Measurements from ENCODE around the gene NRP1.
"Not testable (repeated sequence)": the region's sequence is repeated elsewhere in the genome, so short reads cannot be mapped to it uniquely, and the experiment has no call there.

Gene NRP1

DNA sequence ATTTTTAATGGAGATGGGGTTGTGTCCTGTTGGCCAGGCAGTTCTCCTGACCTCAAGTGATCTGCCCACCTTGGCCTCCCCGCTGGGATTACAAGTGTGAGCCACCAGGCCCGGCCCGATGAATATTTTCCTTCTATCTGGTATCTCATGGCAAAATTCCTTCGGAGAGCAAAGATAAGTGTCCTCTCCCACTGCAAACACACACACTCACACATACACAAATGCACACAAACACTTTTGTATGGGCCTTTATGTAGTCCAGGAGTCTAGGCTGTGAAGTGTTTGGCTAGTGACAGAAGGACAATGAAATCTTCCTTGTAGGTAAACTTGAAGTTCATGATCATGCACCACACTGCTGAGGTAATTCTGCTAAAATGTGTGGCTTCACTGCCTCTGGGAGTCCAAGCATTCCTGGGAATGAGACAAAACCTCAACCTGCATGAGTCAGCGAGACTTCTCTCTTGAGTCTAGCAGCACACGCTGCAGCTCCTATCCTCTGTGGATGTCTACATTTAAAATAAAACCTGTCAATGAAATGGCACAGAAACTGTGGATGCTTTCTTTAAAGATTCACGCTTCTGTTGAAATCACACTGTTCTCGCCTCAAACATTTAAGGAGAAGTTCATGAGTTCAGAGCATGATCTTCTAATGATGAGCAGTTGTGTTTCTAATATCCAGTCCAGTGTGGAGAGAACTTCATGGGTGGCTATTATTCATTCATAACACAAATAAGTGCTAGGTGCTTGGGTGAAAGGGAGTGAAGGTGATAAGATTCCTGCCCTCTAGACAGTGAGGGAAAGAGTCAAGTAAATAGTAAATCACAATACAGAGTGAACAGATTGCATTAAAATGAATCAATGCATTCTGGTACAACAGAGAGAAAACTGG lies 96.5 kb downstream of the NRP1 start:
- no peak for DNase-seq (ENCODE audit: low read depth in 2 of 2)

DNA sequence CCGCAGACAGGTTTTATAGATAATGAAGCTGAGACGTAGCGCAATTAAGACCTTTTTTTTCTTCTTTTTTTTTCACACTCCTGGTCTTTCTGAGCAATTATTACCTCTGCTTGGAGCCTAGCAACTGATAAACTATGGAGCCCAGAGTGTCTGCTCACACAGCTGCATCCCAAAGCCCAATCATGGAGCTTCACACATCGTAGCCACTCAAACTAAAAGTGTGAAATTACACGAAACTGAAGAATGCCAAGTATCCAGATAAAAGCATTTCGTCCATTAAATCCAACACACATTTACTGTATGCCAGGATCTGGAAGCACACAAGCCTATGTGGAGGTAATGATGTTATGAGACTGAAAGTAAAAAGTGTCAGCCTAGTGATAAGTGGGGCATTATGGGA lies 97.6 kb downstream of the NRP1 start:
- DNase-seq (ENCODE audit: low read depth in 2 of 2): no peak

DNA sequence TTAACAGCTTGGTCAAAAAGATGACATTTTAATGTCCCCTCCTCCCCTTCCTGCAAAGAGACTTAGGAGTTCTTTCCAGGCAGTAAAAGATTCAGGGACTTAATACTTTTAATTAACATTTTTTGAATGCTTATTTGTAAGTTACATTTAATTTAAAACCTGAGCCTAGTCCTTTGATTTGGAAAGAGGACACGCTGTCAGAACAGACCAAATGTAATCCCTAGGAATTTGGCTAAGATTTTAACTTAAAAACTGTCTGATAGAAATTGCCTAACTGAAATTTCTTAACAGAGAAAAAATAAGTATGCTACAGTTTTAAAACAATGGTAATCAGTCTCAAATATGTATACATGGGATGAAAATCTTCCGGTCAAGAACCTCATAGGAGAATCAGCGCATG lies 98.5 kb downstream of the NRP1 start:
- no peak for DNase-seq (ENCODE audit: low read depth in 2 of 2)

DNA sequence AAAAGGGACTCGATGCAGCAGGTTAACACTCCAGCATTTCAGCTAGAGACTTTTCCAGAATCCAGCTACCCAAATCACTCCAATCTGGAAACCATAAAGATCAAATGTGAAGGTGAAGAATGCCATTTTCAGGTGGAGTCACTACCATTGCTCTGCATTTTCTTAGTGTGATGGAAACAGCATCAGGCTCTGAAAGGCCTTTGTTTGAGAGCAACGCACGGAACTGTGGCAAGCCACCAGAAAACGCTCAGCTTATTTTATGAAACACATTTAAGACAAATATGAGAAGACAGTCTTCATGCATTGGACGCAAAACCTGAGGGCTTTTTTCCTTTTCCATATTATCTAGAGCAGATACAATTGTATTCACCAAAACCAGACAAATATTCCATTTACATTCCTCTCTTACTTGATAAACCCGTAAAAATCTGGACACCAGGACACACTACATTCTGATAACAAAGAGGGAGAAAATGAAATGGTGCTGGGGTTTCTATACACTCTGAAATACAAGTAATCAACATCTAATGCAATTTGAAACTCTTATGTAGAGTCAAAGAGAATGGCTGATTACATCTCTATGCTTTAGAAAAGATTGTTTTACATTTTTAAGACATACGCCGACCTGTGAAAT lies 99.1 kb downstream of the NRP1 start:
- no peak for DNase-seq (ENCODE audit: low read depth in 2 of 2)

DNA sequence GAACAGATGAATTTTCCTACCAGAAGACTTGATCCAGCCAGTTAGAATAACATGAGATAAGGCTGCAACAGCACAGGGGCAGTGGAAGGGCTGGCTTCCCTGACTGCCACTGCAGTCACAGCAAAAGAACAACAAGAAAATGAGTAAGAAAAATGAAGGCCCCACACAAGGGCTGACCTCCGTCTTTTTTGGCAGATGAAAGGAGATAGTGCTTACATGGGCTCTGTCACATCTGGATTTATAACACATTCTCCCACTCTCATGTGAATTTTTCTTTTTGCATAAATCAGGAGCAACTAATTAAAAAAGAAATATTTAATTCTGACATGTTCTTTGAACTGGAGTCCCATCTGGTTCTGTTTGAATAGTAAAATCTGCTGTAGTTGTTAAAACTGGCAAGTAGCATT lies 99.6 kb downstream of the NRP1 start:
- no peak for DNase-seq (ENCODE audit: low read depth in 2 of 2)

DNA sequence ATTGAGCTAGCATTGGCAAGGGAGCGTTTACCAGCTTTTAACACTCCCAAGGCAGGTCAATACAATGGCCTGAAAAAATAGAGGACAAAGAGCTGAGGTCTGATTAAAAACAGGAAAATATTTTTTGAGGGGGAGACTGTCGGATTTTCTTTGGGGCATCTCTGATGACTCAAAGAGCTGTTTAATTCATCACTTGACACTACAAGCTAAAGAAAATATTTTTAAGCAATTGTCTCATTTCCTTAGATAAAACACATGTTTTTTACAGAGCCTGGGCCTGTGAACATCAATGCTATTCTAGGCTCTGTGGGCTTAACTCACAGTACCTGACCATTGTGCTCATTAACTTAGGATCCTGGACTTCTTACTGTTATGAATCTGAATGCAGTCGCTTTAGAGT lies 100.8 kb downstream of the NRP1 start:
- DNase-seq (ENCODE audit: low read depth in 2 of 2): no peak

DNA sequence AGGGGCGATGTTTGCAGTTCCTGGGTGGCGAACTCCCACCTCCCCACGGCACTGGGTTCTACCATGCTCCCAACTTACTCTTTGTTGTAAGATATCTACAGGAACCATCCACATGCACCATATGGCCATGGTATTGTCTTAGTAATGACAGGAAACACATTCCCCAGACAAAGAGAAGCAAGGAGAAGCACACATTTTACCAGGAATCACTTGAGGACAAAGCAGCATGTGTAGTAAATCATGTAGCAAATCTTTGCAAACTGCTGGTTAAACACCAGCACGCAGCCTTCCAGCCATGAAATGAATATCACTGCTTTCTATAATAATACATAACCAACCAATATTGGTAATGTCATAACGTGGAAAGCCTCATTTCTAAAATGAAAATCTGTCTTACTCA lies 101.2 kb downstream of the NRP1 start:
- DNase-seq (ENCODE audit: low read depth in 2 of 2): no peak

DNA sequence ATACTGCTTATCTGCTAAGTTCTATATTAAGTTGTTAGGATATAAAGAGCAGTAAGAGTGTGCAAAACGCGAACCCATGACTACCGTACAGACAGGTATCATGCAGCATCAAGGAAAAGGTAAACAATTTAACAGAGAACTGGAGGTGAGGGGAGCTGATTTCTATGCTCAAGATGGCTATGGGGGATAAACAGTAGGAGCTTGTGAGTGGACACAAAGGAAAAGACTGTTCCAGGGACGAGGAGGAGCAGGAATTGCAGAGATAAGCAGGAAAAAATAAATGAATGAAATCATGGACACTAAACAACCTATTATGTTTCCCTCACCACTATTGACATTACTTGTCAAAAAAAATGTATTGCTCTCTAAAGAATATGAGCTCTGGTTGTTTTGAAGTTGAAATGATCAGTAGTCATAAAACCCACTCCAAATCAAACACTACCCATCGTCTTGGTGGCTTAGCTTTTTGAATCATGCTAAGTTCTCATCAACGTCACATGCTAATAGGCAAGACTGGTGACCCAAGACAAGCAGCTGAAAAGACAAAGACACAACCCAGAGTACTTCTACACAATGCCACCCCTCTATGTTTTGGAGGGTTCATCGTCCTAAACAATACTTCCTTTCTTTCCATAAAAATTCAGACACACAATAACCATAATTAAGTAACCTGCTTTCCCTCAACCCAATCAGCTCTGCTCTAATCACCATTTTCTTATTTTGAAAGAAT lies 102.7 kb downstream of the NRP1 start:
- no peak for DNase-seq (ENCODE audit: low read depth in 2 of 2)

DNA sequence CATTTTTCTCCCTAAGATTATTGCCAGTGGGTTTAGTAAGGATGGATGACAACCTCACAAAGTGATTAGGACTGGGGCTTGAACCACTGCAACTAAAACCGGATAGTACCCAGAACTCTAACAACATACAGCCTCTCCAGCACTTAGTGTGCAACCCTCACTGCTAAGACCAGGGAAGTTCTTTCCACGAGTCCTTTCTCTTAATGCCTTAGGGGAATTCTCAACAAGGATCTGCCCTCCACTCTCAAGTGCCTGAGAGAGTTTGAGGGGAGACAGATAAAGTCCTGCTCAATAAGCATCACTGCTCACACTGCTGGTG lies 104.6 kb downstream of the NRP1 start:
- no peak for DNase-seq (ENCODE audit: low read depth in 2 of 2)

DNA sequence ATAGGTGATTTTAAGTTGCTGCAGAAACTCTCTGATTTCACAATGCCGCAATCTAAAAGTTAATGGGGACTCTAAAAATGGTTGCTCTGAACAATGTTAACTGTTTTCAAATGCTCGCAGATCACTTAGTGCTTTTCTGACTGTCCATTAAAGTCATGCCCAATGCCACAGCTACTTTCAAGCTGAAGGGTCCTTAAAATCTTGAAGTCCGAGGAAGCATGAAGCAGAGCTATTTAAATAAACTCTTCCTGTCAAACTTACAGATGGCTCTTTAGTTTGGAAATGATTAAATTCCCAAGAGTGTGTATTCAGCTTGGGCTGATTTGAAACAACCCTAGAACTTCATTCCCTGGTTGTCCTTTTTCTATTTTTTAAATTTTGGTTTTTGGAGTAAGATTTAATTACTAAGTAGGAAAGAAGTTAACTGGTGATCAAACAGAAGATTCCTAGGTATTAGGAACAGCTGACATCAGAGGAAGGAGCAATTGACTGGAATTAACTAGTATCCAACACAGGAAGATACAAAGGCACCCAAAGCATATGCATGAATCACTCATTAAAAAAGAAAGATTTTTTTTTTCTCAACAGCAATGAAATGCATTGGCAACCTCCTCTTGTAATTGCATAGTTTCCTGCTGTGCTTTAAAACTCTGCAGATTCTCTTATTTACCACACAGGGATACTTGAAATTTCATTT lies 105.1 kb downstream of the NRP1 start:
- DNase-seq (ENCODE audit: low read depth in 2 of 2): no peak

DNA sequence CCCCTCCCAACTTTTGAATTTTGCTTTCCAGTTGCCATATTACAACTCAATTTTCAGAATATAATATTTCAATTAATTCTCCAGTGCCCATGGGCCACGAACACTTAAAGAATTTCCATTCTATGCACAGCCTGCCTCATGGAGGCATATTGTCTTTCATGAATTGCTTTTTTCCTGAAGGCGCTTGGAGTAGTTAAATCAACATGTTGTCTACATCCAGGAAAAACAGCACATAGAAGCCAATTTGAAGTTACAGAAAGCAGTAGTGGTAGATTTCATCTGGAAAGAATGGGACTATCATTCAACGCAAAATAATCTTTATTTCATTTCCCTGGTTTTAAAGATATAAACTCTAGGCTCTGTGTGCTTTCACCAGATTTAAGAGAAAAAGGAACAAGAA lies 106.0 kb downstream of the NRP1 start:
- DNase-seq (ENCODE audit: low read depth in 2 of 2): no peak

DNA sequence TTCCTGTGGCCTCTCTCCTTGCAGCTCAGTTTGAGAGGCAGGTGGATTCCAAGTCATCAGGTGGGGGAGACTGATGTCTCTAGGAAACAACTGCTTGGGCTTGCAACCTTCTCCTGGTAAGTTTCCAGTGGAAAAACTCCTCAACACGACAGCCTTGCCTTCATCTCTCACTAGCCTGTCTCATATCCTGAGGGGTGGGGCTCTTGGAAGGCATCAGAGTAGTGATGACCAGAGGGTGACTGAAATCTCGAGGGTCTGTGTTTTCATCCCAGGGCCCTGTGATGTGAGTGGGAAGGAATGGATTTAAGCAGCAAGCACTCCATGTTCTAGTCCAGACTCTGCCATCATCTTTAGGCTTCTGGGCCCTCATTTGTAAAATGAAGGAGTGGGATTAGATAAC lies 107.0 kb downstream of the NRP1 start:
- DNase-seq (ENCODE audit: low read depth in 2 of 2): no peak

DNA sequence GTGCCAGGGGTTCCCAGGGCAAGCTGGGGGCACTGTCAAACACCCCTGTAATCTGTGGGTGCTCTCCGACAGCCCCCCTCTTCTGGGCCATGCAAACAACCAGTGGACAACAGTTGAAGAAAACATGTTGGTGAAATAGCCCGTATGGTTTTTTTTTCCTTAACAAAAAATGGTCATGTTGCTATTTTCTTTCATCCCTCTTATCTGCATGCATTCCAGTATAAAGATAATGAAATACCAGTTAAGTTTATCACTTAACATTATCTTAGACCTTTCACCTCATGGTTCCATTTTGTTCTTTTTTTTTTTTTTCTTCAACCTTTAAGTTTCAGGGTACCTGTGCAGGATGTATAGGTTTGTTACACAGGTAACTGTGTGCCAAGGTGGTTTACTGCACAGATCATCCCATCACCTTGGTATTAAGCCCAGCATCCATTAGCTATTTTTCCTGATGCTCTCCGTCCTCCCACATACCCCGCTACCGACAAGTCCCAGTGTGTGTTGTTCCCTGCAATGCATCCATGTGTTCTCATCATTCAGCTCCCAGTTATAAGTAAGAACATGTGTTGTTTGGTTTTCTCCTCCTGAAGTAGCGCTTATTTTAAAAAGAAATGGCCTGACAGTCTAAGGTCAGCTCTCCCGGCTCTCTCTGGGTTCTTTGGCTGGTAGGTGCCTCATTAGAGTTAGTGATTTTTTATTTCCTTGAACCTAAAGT lies 110.1 kb downstream of the NRP1 start:
- DNase-seq (ENCODE audit: low read depth in 2 of 2): no peak

DNA sequence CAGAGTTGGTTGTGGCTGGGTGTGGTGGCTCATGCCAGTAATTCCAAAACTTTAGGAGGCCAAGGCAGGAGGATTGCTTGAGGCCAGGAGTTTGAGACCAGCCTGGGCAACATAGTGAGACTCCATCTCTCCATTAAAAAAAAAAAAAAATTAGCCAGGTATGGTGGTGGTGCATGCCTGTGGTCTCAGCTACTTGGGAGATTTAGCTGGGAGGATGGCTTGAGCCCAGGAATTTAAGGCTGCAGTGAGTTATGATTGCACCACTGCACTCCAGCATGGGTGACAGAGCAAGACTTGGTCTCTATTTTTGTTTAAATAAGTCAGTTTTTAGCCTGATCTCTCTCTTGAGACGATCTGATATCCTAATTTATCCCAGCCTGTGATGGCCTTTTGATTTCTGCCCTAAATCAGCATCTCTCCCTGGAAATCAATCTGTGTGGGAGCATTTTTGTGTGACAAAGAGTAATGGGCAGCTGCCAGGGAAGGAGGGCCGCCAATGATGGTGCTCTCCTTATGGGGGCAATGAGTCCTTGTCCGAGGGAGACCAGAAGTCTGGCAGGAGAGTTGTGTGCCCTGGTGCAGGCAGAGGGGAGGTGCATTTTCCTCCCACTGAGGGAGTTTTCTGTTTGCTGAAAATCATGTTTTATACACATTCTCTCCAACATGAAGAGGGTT lies 111.0 kb downstream of the NRP1 start:
- no peak for DNase-seq (ENCODE audit: low read depth in 2 of 2)

DNA sequence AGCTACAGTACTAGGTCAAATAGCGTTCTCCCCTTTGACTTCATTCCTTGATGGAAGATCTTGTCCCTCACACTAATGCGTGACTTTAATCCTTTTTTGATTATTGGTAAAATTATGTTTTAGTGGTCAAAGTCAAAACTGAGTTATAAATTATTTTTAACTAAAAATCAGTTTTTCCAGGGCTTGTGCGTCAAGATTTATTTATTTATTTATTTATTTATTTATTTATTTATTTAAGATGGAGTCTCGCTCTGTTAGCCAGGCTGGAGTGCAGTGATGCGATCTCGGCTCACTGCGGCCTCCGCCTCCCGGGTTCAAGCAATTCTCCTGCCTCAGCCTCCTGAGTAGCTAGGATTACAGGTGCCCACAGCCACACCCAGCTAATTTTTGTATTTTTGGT lies 112.2 kb downstream of the NRP1 start:
- not testable (repeated sequence) for DNase-seq (ENCODE audit: low read depth in 2 of 2)

DNA sequence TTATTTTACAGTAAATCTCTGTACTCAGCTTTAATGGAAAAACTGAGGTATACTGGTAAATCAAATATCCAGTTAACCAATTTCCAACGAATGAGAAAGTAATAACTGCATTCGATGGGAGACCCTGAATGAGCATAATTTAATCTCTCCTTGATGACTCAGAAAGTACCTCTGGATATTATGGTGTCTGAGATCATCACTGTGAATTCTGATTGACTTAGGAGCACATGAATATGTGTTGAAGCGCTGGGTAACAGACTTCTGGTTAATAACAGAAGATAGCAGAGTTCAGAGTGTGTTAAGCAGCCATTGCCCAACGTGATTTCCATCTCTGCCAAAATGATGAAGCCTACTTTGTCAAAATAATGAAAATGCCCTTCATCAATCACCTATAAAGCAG lies 116.6 kb downstream of the NRP1 start:
- no peak for DNase-seq (ENCODE audit: low read depth in 2 of 2)

DNA sequence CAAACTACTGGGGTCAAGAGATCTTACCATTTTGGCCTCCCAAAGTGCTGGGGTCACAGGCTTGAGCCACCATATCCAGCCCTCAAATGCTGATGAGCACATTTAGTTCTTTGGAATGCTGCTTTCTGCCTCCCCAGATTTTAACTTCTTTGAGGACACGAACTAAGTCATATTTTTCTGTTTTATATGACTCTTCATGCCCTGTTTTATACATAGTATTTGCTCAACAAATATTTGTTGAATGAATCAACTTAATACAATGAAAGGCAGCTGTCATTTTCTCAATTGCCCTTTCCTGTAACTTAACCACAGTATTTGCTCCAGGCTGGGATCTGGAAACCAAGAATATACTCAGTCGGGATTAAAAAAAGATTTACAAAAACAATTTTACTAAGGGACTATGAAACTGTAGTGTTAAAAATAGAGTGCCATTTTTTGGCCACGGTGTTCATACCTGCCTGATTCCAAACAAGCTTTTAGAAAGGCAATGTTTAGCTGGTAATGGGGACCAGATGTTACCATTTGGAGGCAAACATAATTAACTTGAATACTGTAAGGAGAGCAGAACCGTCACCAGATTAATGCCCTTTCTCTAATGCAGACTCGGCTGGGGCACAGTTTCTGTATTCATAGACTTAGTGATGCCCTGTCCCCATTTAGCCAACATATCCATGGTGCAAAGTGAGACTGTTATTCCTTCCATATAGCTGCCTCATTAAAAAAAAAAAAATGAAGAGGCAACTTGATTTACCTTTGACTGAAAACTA lies 117.6 kb downstream of the NRP1 start:
- DNase-seq (ENCODE audit: low read depth in 2 of 2): no peak

DNA sequence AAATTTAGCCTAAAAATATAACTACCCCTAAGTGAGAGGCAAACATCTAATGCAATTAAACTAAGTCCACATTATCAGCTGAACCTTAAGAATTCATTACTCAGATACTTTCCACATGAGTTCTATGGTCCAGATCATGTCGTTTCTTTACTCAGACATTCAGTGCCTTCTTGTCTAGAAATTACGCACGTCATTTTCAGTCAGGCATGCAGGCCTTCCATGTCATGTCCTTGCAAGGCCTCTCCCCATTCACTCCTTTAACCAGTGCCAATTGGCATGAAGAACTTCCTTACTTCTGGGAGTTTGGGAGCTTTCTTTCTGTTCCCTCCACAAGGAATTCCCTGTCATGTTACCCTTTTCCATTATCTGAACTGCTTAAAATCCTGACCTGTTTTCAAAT lies 118.8 kb downstream of the NRP1 start:
- DNase-seq (ENCODE audit: low read depth in 2 of 2): no peak

DNA sequence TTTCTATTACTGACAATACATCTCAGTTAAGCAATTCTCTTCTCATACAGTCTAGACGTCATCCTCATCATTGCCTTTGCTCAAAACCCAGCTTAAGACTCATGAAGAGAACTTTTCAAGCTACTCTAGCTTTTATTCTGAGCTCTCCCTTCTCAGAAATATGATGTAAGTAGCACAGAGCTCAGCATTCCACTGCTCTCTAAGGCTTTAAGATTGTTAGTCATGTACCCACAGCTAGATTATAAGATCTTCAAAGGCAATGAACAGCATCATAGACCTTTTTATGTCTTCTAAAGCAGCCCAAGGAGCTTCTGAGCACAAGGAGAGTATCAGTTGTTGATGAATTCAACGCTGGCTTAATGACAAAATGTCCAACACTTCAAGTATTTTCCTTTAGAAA lies 119.3 kb downstream of the NRP1 start:
- no peak for DNase-seq (ENCODE audit: low read depth in 2 of 2)

DNA sequence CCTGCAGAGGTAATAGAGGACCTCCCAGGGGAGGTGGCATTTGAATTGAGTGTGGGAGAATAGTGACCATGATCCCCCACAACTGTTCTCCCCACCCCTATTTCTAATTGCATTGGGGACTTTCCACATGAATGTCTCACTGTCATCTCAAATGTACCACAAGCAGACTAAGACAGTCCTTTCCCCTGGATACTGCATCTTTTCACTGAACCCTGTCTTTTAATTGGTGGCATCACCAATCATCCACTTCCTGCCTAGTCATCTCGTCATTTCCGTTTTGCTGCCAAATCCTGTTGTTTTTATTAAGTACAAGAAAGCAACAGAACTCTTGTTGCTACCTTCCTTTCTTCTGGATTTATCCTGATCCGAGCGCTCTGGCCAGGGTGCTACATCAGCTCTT lies 120.3 kb downstream of the NRP1 start:
- DNase-seq (ENCODE audit: low read depth in 2 of 2): no peak
